Duodenal mucosa (tissue), 2 donors: ENCODE measurements around the gene ZFYVE28.

Experiments used
- H3K27ac ChIP-seq: one replicate; pipeline ENCODE4 v1.7.0; 2013; ENCODE audit warnings: low read depth, low read length
- H3K27me3 ChIP-seq, 2 donors: one replicate each; pipeline ENCODE4 v1.7.0; 2013; ENCODE audit warnings: low read length in 2 of 2, control low read depth in 1 of 2; ENCODE audit not compliant: insufficient read depth in 2 of 2, control insufficient read depth in 1 of 2
- H3K36me3 ChIP-seq, 2 donors: one replicate each; pipeline ENCODE4 v1.7.0; 2013; ENCODE audit warnings: low read length in 2 of 2, control low read depth in 1 of 2; ENCODE audit not compliant: insufficient read depth in 2 of 2, control insufficient read depth in 1 of 2
- H3K4me1 ChIP-seq, 2 donors: one replicate each; pipeline ENCODE4 v1.7.0; 2013; ENCODE audit warnings: low read length in 2 of 2, control low read depth in 1 of 2; ENCODE audit not compliant: insufficient read depth in 2 of 2, control insufficient read depth in 1 of 2
- H3K4me3 ChIP-seq, 2 donors: one replicate each; pipeline ENCODE4 v1.7.0; 2013; ENCODE audit warnings: low read length in 2 of 2, low read depth in 1 of 2
- H3K9ac ChIP-seq, 2 donors: one replicate each; pipeline ENCODE4 v1.7.0; 2013; ENCODE audit warnings: low read length in 2 of 2, low read depth in 1 of 2
- H3K9me3 ChIP-seq, 2 donors: one replicate each; pipeline ENCODE4 v1.7.0; 2013; ENCODE audit warnings: low read length in 2 of 2, control low read depth in 1 of 2; ENCODE audit not compliant: control insufficient read depth in 1 of 2

The ZFYVE28 gene

DNA sequence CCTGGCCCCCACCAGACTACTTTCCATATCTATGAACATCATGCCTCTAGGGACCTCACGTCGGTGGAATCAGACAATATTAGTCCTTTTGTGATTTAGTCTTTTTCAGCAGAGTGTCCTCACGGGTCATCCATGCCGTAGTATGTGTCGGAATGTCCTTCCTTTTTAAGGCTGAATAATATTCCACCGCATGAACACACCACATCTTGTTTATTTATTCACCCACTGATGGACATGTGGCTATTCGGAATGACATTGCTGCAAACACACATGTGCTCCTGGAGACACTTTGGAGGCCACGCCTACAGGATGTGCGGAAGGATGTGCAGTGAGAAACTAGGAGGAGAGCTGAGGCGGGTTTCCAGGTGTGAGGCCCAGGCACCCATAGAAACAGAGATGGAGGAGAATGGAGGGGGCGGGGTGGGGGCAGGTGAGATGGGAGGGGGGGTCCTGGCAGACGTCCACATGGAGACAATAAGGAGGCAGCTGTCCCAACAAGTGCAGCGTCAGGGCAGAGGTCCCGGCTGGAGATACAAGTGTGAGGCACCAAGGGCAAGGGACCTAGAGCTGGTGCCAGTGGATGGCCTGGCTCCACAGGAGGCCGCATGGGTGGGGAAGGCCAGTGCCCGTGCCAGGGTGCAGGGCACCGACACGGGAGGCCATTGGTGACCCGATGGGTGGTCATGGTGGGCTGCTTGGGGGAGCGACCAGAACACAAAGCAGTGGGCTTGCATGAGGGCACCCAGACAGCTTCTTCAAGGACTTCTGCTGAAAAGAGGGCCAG, 20.7 kb downstream of the ZFYVE28 start:
- Histone ChIP-seq H3K4me1 (peaks cover 41 to 50% of the 10 kb centered on the region in 2 donors), H3K9ac (no peak overlapping the region), H3K36me3 (no peaks in the 10 kb centered on the region), H3K4me3 (no peak overlapping the region), H3K9me3 (no peaks in the 10 kb centered on the region), H3K27ac (no peak overlapping the region), H3K27me3 (peaks cover 0 to 4% of the 10 kb centered on the region in 2 donors)

DNA sequence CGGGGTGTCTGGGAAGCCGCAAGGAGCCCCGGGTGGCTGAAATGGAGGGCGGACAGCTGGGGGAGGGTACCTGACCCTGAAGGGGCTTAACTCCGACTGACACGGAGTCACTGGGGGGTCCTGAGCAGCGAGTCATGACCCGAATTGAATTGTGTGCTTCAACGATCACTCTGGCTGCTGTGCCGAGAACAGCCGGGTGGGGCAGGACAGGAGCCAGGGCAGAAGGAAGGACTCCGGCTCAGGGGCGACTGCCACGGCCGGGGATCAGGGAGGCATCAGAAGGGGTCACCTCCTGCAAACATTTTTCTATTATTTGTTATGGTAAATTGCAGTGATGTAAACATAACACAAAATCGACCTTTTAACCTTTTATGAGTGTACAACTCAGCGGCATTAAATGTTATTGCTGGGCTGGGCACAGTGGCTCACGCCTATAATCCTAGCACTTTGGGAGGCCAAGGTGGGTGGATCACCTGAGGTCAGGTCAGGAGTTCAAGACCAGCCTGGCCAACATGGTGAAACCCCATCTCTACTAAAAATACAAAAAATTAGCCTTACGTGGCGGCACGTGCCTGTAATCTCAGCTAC, 21.6 kb downstream of the ZFYVE28 start:
- no peaks in the 10 kb centered on the region for H3K36me3 ChIP-seq
- H3K9me3 ChIP-seq = no peaks in the 10 kb centered on the region
- H3K27me3 ChIP-seq = no peaks in the 10 kb centered on the region
- peaks cover 32 to 42% of the 10 kb centered on the region in 2 donors for H3K4me1 ChIP-seq
- no peak overlapping the region for H3K27ac ChIP-seq
- H3K9ac ChIP-seq = no peak overlapping the region
- H3K4me3 ChIP-seq = no peak overlapping the region

DNA sequence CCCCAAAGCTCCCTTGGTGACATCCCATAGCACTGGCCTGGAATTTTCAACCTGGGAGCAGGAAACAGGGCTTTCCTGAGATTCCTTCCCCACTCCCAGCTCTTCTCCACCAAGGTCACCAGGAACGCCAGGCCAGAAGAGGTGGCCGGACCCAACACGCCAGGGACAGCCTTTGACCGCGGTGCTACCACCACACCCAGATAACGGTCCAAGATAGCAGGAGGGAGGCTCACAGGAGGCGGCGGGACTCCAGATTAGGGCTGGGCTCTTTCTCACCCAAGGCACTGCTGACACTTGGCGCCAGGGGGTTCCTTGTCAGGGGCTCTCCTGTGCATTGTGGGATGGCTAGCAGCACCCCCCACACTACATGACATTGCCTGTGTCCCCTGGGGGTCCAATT, 22.9 kb downstream of the ZFYVE28 start:
- H3K36me3 ChIP-seq = no peaks in the 10 kb centered on the region
- peaks cover 27 to 31% of the 10 kb centered on the region in 2 donors for H3K4me1 ChIP-seq
- H3K27ac ChIP-seq = no peak overlapping the region
- no peak overlapping the region for H3K9ac ChIP-seq
- H3K9me3 ChIP-seq = no peaks in the 10 kb centered on the region
- H3K4me3 ChIP-seq = no peak overlapping the region
- H3K27me3 ChIP-seq = no peaks in the 10 kb centered on the region

DNA sequence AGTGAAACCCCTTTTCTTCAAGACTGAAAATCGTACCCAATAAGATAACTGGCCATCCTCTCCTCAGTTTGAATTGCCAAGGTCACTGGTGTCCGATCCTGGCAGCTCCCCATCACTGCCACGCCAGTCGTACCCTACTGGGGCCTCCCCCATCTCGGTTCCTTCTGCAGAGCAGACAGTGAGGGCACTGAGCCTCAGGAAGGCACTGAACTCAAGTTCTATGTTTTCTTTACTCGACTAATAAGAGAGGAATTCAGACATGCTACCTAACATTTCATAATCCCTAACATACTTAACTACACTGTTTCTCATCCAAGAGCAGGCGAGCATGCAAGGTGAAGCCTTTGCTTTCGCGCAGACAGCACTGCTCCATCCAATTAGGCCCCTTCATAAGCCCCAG, 23.4 kb downstream of the ZFYVE28 start:
- Histone ChIP-seq H3K36me3 (no peaks in the 10 kb centered on the region), H3K4me3 (no peak overlapping the region), H3K27ac (no peak overlapping the region), H3K9me3 (no peaks in the 10 kb centered on the region), H3K27me3 (no peaks in the 10 kb centered on the region), H3K4me1 (peaks cover 27 to 31% of the 10 kb centered on the region in 2 donors), H3K9ac (no peak overlapping the region)

DNA sequence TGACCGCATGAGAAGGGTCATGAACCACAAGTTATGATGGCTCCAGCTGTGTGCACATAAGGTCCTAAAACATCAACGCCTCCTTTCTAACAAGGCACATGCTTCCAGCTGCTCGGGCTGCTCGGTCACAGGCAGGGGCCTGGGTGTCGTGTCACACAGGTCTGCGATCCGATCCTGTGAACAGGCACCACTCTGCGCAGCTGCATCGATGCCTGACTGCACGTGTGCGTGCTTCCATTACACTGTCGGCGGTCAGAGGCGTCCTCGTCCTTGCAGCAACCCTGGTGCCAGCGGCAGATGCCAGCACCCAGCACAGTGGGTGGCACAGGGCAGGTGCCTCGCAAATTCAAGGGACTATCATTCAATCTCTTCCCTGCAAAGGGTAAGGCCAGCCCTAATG, 23.9 kb downstream of the ZFYVE28 start:
- Histone ChIP-seq H3K4me1 (peaks cover 30% of the 10 kb centered on the region in 2 donors), H3K27ac (no peak overlapping the region), H3K27me3 (no peaks in the 10 kb centered on the region), H3K4me3 (peak overlapping the region in 1 of 2 donors; percentile 53), H3K9ac (no peak overlapping the region), H3K36me3 (no peaks in the 10 kb centered on the region), H3K9me3 (no peaks in the 10 kb centered on the region)

DNA sequence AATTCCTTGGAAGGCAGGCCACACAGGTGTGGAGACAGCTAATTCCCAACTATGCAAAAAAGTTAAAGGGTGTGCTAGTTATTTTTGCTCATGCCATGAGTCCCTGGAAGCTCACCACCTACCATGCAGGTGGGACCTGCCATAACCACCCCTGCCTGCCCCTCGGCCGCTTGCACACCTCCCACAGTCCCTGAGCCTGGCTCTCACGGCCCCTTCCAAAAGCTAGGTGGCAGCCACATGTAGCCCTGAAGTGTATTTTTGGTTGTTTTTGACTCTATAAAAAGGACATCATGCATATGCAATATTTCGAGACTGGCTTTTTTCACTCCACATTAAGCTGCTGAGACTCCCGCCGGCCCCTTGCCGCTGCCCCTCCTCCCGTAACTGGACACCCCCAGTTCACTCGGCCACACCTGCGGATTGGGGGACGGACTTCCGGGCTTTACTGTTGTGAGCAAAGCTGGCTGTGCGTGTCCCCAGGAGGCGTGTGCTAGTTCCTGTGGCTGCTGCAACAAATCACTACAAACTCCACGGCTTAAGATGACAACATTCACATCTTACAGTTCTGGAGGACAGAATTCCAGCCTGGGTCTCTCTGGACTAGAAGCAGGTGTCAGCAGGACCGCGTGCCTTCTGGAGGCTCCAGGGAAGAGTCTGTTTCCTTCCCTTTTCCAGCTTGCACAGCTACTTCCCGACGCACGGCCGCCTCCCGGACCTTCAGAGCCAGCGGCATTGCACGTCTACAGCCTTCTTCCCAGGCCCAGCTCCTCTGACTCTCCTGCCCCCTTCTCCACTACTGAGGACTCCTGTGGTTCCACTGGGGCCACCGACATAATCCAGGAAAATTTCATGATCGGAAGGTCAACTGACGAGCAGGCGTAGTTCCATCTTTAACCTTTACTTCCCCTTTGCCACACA, 24.8 kb downstream of the ZFYVE28 start:
- no peaks in the 10 kb centered on the region for H3K36me3 ChIP-seq
- no peaks in the 10 kb centered on the region for H3K9me3 ChIP-seq
- H3K27me3 ChIP-seq = no peaks in the 10 kb centered on the region
- H3K9ac ChIP-seq = no peak overlapping the region
- peak overlapping the region; percentile 48 to 53 for H3K4me3 ChIP-seq
- peaks cover 24 to 30% of the 10 kb centered on the region in 2 donors for H3K4me1 ChIP-seq
- peak overlapping the region; percentile 32 for H3K27ac ChIP-seq

DNA sequence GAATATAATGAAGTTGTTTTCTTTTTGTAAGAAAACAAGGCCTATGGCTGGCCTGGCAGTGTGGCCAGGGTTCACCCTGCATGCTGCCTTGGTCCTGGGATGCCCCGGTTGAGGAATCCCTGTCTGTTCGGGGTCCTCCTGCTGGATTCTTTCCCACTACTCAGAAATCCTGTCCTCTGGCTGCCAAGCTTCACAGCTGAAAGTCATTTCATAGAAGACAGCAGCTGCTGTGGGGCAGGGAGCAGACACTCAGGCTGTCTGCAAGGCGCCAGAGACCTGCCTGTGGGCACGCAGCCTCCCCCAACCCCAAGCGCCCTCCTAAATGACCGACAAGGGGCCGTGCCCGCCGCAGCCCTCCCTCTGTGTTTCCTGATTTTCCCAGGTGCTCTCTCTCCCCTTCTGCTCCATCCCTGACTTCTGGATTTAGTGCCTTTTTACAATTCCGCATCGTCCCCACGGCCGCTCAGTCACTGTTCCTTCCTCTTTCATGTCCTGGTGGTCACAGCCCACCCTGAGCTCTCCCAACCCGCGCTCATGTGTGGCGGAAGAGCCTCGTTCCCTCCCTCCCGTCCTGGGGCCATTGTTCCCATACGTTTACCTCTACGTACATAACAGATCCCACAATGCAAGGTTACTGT, 27.5 kb downstream of the ZFYVE28 start:
- H3K27me3 ChIP-seq = no peaks in the 10 kb centered on the region
- no peak overlapping the region for H3K27ac ChIP-seq
- H3K9me3 ChIP-seq = no peaks in the 10 kb centered on the region
- peak overlapping the region in 1 of 2 donors; percentile 18 for H3K9ac ChIP-seq
- H3K36me3 ChIP-seq = no peaks in the 10 kb centered on the region
- no peak overlapping the region for H3K4me3 ChIP-seq
- H3K4me1 ChIP-seq = peaks cover 21 to 25% of the 10 kb centered on the region in 2 donors

DNA sequence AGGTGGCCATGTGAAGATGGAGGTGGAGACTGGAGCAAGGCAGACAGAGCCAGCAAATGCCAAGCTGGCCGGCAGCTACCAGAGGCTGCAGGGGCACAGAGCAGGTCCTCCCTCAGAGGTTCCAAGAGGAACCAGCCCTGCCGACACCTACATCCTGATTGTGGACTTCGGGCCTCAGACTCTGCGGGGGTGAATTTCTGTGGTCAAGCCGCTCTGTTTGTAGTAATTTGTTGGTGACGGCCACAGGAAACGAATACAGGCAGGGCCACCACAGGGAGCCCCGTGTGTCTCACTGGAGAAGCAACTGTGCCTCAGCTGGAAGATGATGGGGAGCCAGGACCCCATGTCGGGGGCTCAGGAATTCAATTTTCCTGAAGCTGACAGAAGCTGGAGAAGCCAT, 28.3 kb downstream of the ZFYVE28 start:
- no peaks in the 10 kb centered on the region for H3K9me3 ChIP-seq
- H3K36me3 ChIP-seq = no peaks in the 10 kb centered on the region
- no peaks in the 10 kb centered on the region for H3K27me3 ChIP-seq
- peaks cover 14 to 18% of the 10 kb centered on the region in 2 donors for H3K4me1 ChIP-seq
- H3K4me3 ChIP-seq = no peak overlapping the region
- H3K9ac ChIP-seq = no peak overlapping the region
- H3K27ac ChIP-seq = no peak overlapping the region

DNA sequence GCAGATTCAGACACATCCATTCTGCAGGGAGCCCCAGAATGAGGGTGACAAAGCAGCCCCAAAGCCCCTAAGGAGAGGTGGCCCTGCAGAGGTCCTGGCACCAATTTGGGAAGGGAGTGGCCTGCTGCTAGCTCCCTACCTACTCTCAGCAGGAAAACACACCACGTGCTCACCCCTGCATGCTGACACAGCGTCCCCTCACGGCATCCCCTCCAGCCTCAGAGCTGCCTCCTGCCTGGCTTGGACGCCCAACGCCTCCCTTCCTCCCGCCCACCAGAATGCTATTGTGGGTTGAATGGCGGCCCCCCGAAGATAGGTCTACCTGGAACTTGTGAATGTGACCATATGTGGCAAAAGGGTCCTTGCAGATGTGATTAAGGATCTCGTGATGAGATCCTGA, 28.8 kb downstream of the ZFYVE28 start:
- Histone ChIP-seq H3K4me3 (no peak overlapping the region), H3K27me3 (no peaks in the 10 kb centered on the region), H3K4me1 (peaks cover 10 to 17% of the 10 kb centered on the region in 2 donors), H3K9ac (no peak overlapping the region), H3K9me3 (no peaks in the 10 kb centered on the region), H3K36me3 (no peaks in the 10 kb centered on the region), H3K27ac (no peak overlapping the region)
